Measurements from ENCODE around the gene RNF126. TPM values are rescaled to one million over a fixed set of nuclear protein-coding genes. Genes with fewer than 3 reads are reported as not detected.
"Not testable (repeated sequence)": the region's sequence is repeated elsewhere in the genome, so short reads cannot be mapped to it uniquely, and the experiment has no call there.

The RNF126 gene
- polyA plus RNA-seq, 1 donor from 2014 or later: 33.7 TPM

GRCh38 chr19:628168-628567 lies 34.8 kb downstream of the RNF126 start:
- H4K20me1 ChIP-seq (ENCODE audit: insufficient read depth): no peaks in the 10 kb centered on the region
- no peak for TF ChIP-seq EP300 (conservative IDR thresholded peaks at IDR 0.05; ENCODE audit: poor library complexity, severe bottlenecking)
- no peak for TF ChIP-seq CTCF (IDR thresholded peaks at IDR 0.05; ENCODE audit: poor library complexity, severe bottlenecking)
- no peak for TF ChIP-seq TAF1 (IDR thresholded peaks at IDR 0.05; ENCODE audit: low read depth)
- no peak for TF ChIP-seq SMC3 (conservative IDR thresholded peaks at IDR 0.05; ENCODE audit: poor library complexity)
- no peak for TF ChIP-seq EZH2 (IDR thresholded peaks at IDR 0.05; ENCODE audit: borderline replicate concordance, insufficient read depth, low read length, poor library complexity, severe bottlenecking)

GRCh38 chr19:626566-626965 lies 36.4 kb downstream of the RNF126 start:
- not testable (repeated sequence) for H3K4me2 ChIP-seq (ENCODE audit: low read length); H2AFZ ChIP-seq (ENCODE audit: low read depth, low read length); H3K9me2 ChIP-seq (ENCODE audit: insufficient read depth, low read length); H3K9ac ChIP-seq (ENCODE audit: low read length); H3K36me3 ChIP-seq (ENCODE audit: insufficient read depth, low read length); H3K4me3 ChIP-seq (ENCODE audit: low read length); H3K27ac ChIP-seq (ENCODE audit: low read length); H3K9me3 ChIP-seq (ENCODE audit: low read length); H4K20me1 ChIP-seq (ENCODE audit: insufficient read depth); H3K27me3 ChIP-seq (ENCODE audit: insufficient read depth, low read depth, low read length); H3K79me2 ChIP-seq (replicated peaks; ENCODE audit: insufficient read depth, low read length); H3F3A ChIP-seq (ENCODE audit: insufficient read depth, low read length, poor library complexity, severe bottlenecking)

More at GRCh38 chr19:628168-628567, 34.8 kb downstream of the RNF126 start:
- H3K4me2 ChIP-seq (ENCODE audit: low read length): no peak overlapping the region
- no peaks in the 10 kb centered on the region for H3K27me3 ChIP-seq (ENCODE audit: insufficient read depth, low read depth, low read length)
- H3K9me2 ChIP-seq (ENCODE audit: insufficient read depth, low read length): no peaks in the 10 kb centered on the region
- H3K36me3 ChIP-seq (ENCODE audit: insufficient read depth, low read length): no peaks in the 10 kb centered on the region
- no peak overlapping the region for H3K4me3 ChIP-seq (ENCODE audit: low read length)
- no peaks in the 10 kb centered on the region for H3F3A ChIP-seq (ENCODE audit: insufficient read depth, low read length, poor library complexity, severe bottlenecking)
- H3K9me3 ChIP-seq (ENCODE audit: low read length): no peaks in the 10 kb centered on the region
- H3K9ac ChIP-seq (ENCODE audit: low read length): no peak overlapping the region
- H3K27ac ChIP-seq (ENCODE audit: low read length): no peak overlapping the region
- H3K79me2 ChIP-seq (replicated peaks; ENCODE audit: insufficient read depth, low read length): no peaks in the 10 kb centered on the region
- no peak overlapping the region for H2AFZ ChIP-seq (ENCODE audit: low read depth, low read length)

GRCh38 chr19:625257-625656 lies 37.8 kb downstream of the RNF126 start:
- no peaks in the 10 kb centered on the region for H3F3A ChIP-seq (ENCODE audit: insufficient read depth, low read length, poor library complexity, severe bottlenecking)
- no peaks in the 10 kb centered on the region for H3K27me3 ChIP-seq (ENCODE audit: insufficient read depth, low read depth, low read length)
- no peak overlapping the region for H3K9ac ChIP-seq (ENCODE audit: low read length)
- H3K27ac ChIP-seq (ENCODE audit: low read length): no peak overlapping the region
- no peaks in the 10 kb centered on the region for H3K79me2 ChIP-seq (replicated peaks; ENCODE audit: insufficient read depth, low read length)
- no peaks in the 10 kb centered on the region for H3K9me3 ChIP-seq (ENCODE audit: low read length)
- no peak for TF ChIP-seq REST (IDR thresholded peaks at IDR 0.05; ENCODE audit: borderline replicate concordance)
- no peak for TF ChIP-seq CTCF (IDR thresholded peaks at IDR 0.05; ENCODE audit: poor library complexity, severe bottlenecking)
- no peak for TF ChIP-seq EZH2 (IDR thresholded peaks at IDR 0.05; ENCODE audit: borderline replicate concordance, insufficient read depth, low read length, poor library complexity, severe bottlenecking)
- no peak for TF ChIP-seq RAD21 (conservative IDR thresholded peaks at IDR 0.05)
- TF ChIP-seq SMC3 (conservative IDR thresholded peaks at IDR 0.05; ENCODE audit: poor library complexity): no peak
- no peak for TF ChIP-seq POLR2AphosphoS5 (IDR thresholded peaks at IDR 0.05)
- TF ChIP-seq MXI1 (conservative IDR thresholded peaks at IDR 0.05; ENCODE audit: poor library complexity, severe bottlenecking): no peak
- no peak for TF ChIP-seq EP300 (conservative IDR thresholded peaks at IDR 0.05; ENCODE audit: poor library complexity, severe bottlenecking)
- no peak for TF ChIP-seq TAF1 (IDR thresholded peaks at IDR 0.05; ENCODE audit: low read depth)
- H3K9me2 ChIP-seq (ENCODE audit: insufficient read depth, low read length): no peaks in the 10 kb centered on the region
- H3K4me3 ChIP-seq (ENCODE audit: low read length): no peak overlapping the region
- no peak overlapping the region for H2AFZ ChIP-seq (ENCODE audit: low read depth, low read length)
- H4K20me1 ChIP-seq (ENCODE audit: insufficient read depth): no peaks in the 10 kb centered on the region
- H3K4me2 ChIP-seq (ENCODE audit: low read length): no peak overlapping the region
- no peaks in the 10 kb centered on the region for H3K36me3 ChIP-seq (ENCODE audit: insufficient read depth, low read length)

Measured in neural cell (in vitro differentiated cells).